ENCODE results near the gene RPAIN.

Gene RPAIN

DNA sequence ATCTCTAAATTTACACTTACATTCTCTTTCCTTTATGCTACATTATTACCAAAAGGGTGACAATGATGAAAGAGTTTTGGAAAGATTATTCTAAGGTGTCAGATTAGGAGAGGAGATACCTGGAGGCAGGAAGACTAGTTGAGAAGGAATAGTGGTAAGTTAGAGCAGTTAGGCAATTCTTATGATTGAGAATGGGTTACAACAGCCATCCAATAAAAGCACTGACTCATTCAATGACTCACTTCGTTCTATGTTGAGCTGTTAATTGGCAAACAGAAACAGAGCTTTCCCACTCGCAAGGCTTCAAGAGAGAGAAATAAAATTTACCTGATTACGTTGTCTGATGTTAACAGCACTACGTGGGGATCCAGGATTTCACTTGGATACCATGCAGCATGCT, 6.3 kb upstream of the RPAIN start (continued):
- TF ChIP-seq, protein P1, sequence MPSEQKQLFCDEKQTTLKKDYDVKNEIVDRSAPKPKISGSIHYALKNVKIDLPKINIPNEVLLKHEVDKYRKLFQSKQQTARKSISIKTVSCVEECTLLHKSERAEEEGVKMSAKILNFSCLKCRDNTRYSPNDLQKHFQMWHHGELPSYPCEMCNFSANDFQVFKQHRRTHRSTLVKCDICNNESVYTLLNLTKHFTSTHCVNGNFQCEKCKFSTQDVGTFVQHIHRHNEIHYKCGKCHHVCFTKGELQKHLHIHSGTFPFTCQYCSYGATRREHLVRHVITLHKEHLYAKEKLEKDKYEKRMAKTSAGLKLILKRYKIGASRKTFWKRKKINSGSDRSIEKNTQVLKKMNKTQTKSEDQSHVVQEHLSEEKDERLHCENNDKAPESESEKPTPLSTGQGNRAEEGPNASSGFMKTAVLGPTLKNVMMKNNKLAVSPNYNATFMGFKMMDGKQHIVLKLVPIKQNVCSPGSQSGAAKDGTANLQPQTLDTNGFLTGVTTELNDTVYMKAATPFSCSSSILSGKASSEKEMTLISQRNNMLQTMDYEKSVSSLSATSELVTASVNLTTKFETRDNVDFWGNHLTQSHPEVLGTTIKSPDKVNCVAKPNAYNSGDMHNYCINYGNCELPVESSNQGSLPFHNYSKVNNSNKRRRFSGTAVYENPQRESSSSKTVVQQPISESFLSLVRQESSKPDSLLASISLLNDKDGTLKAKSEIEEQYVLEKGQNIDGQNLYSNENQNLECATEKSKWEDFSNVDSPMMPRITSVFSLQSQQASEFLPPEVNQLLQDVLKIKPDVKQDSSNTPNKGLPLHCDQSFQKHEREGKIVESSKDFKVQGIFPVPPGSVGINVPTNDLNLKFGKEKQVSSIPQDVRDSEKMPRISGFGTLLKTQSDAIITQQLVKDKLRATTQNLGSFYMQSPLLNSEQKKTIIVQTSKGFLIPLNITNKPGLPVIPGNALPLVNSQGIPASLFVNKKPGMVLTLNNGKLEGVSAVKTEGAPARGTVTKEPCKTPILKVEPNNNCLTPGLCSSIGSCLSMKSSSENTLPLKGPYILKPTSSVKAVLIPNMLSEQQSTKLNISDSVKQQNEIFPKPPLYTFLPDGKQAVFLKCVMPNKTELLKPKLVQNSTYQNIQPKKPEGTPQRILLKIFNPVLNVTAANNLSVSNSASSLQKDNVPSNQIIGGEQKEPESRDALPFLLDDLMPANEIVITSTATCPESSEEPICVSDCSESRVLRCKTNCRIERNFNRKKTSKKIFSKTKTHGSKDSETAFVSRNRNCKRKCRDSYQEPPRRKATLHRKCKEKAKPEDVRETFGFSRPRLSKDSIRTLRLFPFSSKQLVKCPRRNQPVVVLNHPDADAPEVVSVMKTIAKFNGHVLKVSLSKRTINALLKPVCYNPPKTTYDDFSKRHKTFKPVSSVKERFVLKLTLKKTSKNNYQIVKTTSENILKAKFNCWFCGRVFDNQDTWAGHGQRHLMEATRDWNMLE (tag by site-specific recombination; conservative IDR thresholded peaks at IDR 0.05; ENCODE audit: low read depth), result no peak
- TF ChIP-seq ZNF112 (tag by site-specific recombination; IDR thresholded peaks at IDR 0.05) (no peak), SCRT2 (tag by site-specific recombination; IDR thresholded peaks at IDR 0.05) (0 out of 2 replicates have a peak, but pooled peaks have one; percentile 31), ZNF266 (tag by site-specific recombination; IDR thresholded peaks at IDR 0.05; ENCODE audit: low read depth) (no peak), ZNF623 (tag by site-specific recombination; IDR thresholded peaks at IDR 0.05) (no peak), HOXC10 (CRISPR knock-in tag; IDR thresholded peaks at IDR 0.05) (no peak), GLI2 (tag by site-specific recombination; IDR thresholded peaks at IDR 0.05; ENCODE audit: borderline replicate concordance, low read depth) (no peak), WT1 (tag by site-specific recombination; IDR thresholded peaks at IDR 0.05) (no peak), ZNF274 (IDR thresholded peaks at IDR 0.05; ENCODE audit: low read length) (no peak), ZNF274 (tag by site-specific recombination; IDR thresholded peaks at IDR 0.05; ENCODE audit: borderline replicate concordance) (no peak), ZIC2 (tag by site-specific recombination; IDR thresholded peaks at IDR 0.05) (no peak), ZNF10 (tag by site-specific recombination; IDR thresholded peaks at IDR 0.05) (no peak; the same call in 1 of the 2 replicates), ZNF791 (tag by site-specific recombination; IDR thresholded peaks at IDR 0.05) (no peak), ZXDB (tag by site-specific recombination; IDR thresholded peaks at IDR 0.05) (no peak), ZNF548 (tag by site-specific recombination; IDR thresholded peaks at IDR 0.05) (no peak), ZNF292 (tag by site-specific recombination; IDR thresholded peaks at IDR 0.05; ENCODE audit: borderline replicate concordance, low read depth) (no peak), ZNF214 (tag by site-specific recombination; IDR thresholded peaks at IDR 0.05; ENCODE audit: borderline replicate concordance) (no peak), ZFP37 (tag by site-specific recombination; IDR thresholded peaks at IDR 0.05) (peak; percentile 52; the same call in 1 of the 2 replicates), KLF7 (tag by site-specific recombination; IDR thresholded peaks at IDR 0.05; ENCODE audit: borderline replicate concordance) (no peak), ZNF169 (tag by site-specific recombination; IDR thresholded peaks at IDR 0.05) (no peak), ZNF175 (tag by site-specific recombination; IDR thresholded peaks at IDR 0.05) (no peak)
- TF ChIP-seq, protein P2, sequence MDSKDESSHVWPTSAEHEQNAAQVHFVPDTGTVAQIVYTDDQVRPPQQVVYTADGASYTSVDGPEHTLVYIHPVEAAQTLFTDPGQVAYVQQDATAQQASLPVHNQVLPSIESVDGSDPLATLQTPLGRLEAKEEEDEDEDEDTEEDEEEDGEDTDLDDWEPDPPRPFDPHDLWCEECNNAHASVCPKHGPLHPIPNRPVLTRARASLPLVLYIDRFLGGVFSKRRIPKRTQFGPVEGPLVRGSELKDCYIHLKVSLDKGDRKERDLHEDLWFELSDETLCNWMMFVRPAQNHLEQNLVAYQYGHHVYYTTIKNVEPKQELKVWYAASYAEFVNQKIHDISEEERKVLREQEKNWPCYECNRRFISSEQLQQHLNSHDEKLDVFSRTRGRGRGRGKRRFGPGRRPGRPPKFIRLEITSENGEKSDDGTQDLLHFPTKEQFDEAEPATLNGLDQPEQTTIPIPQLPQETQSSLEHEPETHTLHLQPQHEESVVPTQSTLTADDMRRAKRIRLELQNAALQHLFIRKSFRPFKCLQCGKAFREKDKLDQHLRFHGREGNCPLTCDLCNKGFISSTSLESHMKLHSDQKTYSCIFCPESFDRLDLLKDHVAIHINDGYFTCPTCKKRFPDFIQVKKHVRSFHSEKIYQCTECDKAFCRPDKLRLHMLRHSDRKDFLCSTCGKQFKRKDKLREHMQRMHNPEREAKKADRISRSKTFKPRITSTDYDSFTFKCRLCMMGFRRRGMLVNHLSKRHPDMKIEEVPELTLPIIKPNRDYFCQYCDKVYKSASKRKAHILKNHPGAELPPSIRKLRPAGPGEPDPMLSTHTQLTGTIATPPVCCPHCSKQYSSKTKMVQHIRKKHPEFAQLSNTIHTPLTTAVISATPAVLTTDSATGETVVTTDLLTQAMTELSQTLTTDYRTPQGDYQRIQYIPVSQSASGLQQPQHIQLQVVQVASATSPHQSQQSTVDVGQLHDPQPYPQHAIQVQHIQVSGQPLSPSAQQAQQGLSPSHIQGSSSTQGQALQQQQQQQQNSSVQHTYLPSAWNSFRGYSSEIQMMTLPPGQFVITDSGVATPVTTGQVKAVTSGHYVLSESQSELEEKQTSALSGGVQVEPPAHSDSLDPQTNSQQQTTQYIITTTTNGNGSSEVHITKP (tag by site-specific recombination; IDR thresholded peaks at IDR 0.05), result peak; percentile 60; the same call in 1 of the 2 replicates
- TF ChIP-seq, protein P3, sequence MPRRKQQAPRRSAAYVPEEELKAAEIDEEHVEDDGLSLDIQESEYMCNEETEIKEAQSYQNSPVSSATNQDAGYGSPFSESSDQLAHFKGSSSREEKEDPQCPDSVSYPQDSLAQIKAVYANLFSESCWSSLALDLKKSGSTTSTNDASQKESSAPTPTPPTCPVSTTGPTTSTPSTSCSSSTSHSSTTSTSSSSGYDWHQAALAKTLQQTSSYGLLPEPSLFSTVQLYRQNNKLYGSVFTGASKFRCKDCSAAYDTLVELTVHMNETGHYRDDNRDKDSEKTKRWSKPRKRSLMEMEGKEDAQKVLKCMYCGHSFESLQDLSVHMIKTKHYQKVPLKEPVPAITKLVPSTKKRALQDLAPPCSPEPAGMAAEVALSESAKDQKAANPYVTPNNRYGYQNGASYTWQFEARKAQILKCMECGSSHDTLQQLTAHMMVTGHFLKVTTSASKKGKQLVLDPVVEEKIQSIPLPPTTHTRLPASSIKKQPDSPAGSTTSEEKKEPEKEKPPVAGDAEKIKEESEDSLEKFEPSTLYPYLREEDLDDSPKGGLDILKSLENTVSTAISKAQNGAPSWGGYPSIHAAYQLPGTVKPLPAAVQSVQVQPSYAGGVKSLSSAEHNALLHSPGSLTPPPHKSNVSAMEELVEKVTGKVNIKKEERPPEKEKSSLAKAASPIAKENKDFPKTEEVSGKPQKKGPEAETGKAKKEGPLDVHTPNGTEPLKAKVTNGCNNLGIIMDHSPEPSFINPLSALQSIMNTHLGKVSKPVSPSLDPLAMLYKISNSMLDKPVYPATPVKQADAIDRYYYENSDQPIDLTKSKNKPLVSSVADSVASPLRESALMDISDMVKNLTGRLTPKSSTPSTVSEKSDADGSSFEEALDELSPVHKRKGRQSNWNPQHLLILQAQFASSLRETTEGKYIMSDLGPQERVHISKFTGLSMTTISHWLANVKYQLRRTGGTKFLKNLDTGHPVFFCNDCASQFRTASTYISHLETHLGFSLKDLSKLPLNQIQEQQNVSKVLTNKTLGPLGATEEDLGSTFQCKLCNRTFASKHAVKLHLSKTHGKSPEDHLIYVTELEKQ (tag by site-specific recombination; IDR thresholded peaks at IDR 0.05; ENCODE audit: borderline replicate concordance), result peak; percentile 71; the same call in 1 of the 2 replicates
- TF ChIP-seq, protein P4, sequence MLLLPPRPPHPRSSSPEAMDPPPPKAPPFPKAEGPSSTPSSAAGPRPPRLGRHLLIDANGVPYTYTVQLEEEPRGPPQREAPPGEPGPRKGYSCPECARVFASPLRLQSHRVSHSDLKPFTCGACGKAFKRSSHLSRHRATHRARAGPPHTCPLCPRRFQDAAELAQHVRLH (tag by site-specific recombination; IDR thresholded peaks at IDR 0.05), result no peak
- TF ChIP-seq, protein P5, sequence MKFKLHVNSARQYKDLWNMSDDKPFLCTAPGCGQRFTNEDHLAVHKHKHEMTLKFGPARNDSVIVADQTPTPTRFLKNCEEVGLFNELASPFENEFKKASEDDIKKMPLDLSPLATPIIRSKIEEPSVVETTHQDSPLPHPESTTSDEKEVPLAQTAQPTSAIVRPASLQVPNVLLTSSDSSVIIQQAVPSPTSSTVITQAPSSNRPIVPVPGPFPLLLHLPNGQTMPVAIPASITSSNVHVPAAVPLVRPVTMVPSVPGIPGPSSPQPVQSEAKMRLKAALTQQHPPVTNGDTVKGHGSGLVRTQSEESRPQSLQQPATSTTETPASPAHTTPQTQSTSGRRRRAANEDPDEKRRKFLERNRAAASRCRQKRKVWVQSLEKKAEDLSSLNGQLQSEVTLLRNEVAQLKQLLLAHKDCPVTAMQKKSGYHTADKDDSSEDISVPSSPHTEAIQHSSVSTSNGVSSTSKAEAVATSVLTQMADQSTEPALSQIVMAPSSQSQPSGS (tag by site-specific recombination; IDR thresholded peaks at IDR 0.05; ENCODE audit: low read depth), result no peak
- TF ChIP-seq, protein P6, sequence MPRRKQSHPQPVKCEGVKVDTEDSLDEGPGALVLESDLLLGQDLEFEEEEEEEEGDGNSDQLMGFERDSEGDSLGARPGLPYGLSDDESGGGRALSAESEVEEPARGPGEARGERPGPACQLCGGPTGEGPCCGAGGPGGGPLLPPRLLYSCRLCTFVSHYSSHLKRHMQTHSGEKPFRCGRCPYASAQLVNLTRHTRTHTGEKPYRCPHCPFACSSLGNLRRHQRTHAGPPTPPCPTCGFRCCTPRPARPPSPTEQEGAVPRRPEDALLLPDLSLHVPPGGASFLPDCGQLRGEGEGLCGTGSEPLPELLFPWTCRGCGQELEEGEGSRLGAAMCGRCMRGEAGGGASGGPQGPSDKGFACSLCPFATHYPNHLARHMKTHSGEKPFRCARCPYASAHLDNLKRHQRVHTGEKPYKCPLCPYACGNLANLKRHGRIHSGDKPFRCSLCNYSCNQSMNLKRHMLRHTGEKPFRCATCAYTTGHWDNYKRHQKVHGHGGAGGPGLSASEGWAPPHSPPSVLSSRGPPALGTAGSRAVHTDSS (tag by site-specific recombination; IDR thresholded peaks at IDR 0.05), result no peak

Measured in HEK293 (cell line).